ENCODE results near the gene TCERG1L.

TCERG1L gene

DNA sequence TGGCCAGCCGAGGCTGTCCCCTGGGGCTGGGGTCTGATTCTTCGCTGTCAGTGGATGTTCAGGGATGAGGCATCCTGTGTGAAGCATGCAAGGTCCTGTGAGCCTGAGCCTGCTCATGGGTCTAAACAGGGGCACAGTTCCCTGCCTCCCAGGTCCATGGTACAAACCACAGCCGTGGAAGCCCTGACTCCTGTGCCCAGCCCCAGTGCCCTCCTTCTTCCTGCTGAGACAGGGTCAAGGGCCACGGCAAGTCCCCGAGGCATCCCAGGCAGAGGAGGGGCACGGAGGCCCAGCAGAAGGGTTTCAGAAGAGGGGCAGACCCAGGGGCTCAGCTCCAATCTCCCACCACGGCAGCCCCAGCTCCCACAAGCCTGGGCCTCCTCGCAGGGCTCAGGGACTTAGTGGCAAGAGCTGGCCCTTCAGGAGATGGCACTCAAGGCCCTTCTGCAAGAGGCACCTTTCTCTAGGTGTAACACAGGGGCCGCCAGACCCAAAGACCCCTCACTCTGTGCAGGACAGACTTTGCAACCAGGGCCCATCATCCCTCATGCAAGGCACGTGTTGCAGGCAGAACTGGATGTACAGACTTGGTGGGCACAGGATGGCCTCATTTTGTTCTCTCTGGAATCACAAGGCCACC is 248.8 kb downstream of the TCERG1L start:
- DNase-seq (ENCODE audit: low read depth), result no peak

DNA sequence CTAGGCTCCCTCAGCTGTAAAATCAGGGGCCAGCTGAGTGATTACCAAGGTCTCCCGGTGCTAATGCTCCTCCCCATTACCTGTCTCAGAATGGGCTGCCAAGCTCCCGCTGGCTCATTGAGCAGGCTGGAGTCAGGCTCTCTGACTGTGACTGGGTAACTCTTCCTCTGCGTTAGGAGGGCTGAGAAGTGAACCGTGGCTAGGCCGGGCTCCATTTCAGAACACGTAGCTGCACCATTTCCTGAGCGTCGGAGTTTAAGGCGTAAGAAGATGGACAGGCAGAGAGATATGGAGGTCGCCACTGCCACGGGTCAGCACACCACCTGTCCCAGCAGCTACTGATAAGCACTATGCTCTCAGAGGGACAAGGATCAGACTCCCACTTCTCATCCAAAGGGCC is 250.3 kb downstream of the TCERG1L start:
- no peak for DNase-seq (ENCODE audit: low read depth)

DNA sequence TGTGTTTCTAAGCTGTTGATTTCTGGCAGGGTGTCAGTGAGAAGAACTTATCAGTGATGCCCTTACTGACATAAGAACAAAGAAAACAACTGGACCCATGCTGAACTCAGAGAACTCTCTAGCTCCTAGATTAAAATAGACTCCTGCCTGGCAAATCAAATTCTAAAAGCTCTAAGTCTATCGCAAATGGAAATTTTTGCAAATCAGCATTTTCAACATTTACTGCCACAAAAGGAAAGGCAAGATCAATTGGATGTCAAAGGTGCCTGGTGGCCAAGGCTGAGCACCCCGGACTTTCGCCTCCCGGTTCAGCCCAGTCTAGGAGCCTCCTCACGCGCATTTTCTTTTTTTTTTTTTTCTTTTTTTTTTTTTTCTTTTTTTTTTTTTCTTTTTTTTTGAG is 251.6 kb downstream of the TCERG1L start:
- DNase-seq (ENCODE audit: low read depth), result no peak

DNA sequence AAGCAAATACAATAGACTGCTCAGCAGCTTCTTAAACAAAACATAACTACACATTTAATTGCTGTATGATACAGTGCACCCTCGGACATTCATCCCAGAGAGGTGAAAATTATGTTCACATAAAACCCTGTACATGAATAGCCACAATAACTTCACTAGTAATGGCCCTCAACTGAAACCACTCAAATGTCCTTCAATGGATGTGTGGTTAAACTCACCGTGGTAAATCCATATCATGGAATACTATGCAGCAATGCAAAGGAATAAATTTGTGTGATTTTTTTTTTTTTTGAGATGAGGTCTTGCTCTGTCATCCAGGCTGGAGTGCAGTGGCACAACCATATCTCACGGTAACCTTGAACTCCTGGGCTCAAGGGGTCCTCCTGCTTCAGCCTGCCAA is 252.7 kb downstream of the TCERG1L start:
- no peak for DNase-seq (ENCODE audit: low read depth)

DNA sequence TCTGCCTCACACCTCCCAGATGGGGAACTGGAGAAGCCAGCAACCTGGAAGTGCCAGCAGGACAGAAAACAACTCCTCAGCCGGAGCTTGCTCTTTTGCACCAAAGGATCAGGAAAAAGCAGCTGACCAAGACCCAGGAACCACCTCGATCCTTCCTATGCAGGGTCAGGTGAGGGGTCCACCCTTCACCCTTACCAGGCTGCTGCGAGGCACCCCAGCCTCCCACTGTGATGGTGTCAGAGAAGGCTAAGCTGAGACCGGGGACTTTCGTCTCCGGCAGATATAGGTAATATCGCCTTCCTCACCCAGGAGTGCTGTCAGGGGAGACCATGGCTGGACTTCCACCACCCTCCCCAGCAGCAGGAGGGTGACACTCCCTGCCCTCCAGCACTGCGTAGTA is 254.7 kb downstream of the TCERG1L start:
- no peak for DNase-seq (ENCODE audit: low read depth)

DNA sequence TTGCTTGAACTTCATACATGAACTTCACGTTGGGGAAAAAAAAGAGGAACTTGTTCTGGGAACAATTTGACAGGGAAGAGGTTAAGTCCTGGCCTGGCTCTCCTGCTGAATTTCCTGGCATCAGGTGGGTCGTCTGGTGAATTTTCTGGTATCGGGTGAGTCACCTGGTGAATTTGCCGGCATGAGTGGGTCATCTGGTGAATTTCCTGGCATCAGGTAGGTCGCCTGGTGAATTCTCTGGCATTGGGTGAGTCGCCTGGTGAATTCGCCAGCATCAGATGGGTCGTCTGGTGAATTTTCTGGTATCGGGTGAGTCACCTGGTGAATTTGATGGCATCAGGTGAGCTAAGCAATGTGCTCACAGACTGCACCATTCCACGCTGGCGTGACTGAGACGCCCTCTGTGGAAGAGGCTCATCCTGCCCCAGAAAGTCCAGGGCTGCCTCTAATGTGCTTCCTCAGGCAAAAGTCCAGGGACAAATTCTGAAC is 255.4 kb downstream of the TCERG1L start:
- DNase-seq (ENCODE audit: low read depth), result no peak

DNA sequence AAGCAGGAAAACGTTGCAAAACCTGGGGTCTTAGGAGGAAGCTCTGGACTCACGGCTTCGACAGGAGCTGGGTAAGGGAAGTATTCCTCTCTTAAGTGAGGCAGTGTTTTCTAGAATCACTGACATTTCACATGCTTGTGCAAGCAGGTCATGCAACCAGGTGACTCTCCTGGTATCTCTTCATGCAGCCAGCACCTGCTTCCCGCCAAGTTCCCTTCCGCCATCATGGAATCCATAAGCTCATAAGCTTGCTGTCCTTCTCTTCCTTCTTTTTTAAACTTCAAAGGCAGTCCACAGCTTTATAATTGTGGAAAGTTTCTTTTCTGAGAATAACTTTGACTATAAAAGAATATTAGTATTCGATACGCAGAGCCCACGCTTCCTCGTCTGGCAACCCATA is 256.1 kb downstream of the TCERG1L start:
- DNase-seq (ENCODE audit: low read depth), result no peak

DNA sequence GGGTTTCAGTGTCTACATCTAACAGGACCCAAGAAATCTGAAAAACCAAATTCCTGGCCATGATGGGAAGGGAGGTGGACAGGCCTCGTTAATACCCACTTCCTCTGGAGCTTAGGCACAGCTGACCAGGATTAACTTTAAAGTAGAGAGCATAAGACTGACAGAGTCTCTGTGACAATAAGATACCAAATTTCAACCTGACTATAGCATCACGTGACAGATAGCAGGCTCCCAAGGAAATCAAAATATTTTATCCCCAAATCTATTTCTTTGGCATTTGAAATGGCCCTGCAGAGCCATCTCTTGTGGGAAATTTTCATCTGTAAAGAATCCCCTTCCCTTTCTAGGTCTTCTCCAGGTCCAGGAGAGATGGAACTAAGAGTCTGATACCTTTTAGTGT is 258.3 kb downstream of the TCERG1L start:
- DNase-seq (ENCODE audit: low read depth), result no peak

DNA sequence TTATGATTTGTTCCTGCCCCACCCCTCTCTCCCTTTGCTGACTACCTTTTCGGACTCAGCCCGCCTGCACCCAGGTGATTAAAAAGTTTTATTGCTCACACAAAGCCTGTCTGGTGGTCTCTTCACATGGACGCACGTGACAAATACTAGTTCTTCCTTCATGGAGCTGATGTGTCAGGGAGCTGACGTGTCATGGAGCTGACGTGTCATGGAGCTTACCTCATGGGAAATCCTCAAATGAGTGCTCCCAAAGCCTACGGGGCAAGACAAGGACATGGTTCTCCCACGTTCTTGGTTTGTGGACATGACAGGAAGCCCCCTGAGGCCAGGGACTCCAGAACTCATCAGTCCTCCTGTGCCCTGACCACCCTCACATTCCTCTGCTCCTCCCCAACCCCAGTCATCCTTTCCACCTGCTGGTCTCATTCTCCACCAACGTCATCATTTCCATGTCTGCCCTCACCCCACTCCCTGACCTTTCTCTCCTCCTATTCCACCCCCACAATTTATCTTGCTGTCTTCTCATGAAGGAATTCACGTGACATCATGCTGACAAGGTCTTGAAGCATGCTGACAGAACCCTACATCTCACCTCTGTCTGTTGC is 261.3 kb downstream of the TCERG1L start:
- no peak for DNase-seq (ENCODE audit: low read depth)

DNA sequence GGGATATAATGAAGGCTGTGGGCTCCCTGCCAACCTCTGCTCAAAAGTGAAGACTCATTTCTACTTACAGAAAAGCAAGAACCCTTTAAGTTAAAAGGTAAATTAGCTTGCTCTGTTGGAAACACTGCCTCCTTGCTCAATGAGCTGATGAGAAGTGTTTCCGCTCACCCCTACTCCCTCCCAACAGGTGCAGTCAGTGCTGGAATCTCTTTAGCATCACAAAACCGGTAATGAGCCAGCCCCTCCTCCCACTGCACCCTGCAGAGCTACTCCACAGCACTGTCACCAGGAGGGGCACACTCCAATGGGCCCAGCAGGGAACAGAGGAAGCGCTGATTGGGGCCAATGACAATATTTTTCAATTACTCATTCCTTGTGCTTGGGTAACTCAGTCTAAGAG is 262.5 kb downstream of the TCERG1L start:
- no peak for DNase-seq (ENCODE audit: low read depth)

DNA sequence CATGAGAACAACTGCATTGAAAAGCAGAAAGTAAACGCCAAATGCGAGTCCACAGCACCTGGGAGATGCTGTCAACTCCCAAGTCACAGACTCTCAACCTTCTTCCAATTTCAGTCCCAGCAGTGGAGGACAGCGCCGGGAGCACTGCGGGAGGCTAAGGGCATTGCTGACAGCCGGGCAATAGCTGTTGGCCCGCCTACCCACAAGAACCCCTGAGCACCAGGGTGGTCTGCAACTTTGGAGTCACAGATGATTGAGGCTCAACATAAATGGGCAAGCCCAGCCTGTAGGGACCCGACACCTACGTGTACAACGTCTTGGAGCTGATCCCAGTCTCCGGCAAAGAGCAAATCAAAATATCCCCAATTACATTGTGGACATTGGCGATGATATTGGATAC is 262.9 kb downstream of the TCERG1L start:
- DNase-seq (ENCODE audit: low read depth), result no peak

DNA sequence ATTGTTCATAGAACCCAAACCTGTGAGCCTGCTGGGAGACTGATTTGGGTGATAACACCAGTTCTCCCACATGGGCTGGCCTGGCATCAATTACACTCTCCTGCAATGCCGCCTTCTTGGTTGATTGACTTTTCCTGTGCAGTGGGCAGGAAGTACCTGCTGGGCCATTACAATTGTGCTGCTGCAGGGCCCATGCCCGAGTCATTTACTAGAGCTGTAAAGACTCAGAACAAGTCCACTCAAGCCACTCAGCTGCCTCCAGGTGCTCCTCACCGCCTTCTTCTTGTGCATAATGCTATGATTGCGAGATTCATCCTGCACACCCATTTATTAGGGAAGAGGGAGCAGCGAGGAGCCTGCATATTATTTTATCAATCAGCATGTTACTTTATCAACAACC is 264.0 kb downstream of the TCERG1L start:
- DNase-seq (ENCODE audit: low read depth), result no peak

DNA sequence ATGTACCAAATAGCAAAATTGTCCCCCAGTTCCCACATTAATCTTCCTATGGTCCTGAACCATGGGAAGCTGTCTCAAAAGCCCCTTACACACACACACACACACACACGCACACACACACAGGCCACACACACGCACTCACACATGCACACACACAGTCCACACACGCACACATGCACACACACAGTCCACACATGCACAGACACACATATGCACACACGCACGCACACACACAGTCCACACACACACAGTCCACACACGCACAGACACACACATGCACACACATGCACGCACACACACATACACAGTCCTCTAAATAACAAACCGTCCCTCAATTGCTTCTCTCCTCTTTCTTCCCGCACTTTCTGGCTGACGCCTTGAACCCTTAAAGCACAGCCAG is 265.3 kb downstream of the TCERG1L start:
- no peak for DNase-seq (ENCODE audit: low read depth)

DNA sequence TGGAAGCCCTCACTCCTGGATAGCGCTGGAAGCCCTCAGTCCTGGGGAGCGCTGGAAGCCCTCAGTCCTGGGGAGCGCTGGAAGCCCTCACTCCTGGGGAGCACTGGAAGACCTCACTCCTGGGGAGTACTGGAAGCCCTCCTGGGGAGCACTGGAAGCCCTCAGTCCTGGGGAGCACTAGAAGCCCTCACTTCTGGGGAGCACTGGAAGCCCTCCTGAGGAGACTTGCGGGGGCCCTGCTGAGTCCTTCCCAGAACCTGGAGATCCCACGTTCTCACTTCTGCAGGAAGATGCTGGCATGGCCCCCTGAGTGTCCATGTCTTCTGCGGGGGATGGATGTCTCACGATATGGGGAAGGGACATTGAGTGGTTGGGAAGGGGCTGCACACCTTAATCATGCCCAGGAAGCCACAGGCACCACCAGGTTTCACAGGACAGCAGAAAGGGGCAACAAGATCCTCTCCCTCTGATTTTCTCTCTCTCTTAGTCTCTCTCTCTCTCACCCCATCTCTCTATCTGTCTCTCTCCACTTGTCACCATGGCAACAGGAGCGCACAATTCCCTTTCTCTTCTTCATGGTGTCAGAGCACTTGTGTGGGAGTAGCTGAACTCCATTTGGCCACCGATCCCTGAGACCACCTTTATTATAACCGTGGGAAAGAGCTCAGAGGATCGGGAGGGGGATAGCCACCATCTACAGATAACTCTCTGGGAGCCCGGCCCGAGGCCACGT is 267.0 kb downstream of the TCERG1L start:
- DNase-seq (ENCODE audit: low read depth), result no peak

DNA sequence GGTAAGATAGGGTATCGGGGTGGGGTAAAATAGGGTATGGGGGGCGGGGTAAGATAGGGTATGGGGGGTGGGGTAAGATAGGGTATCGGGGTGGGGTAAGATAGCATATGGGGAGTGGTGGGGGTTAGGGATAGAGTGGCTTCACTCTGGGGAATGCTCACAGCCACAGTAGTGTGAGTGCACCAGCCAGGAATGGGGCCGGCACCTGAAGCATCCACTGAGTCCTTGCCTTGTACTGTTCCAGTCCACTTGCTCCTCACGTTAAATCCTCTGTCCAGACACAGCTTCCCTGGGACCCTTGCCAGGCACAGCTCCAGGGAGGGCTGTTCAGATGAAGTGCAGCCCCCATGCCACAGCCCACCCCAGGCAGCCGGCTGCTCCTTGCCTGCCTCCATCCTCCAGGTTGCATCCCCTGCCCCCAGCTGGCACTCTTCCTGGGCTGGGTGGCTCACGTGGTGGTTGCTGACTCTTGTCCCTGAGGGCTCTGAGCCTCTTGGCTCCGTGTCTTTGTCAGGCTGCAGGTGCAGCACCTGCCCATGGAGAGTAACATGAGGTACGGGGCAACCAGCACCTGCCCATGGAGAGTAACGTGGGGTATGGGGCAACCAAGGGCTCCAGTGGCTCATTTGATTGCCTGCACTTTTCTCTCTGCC is 268.4 kb downstream of the TCERG1L start:
- no peak for DNase-seq (ENCODE audit: low read depth)

Data from activated T-helper 1 cell treated with Interleukin-2 at 50 U/mL for 16 hours (primary cell).